HEK293T (cell line): ENCODE results near the gene ZNF316.

Source experiments
- CTCF ChIA-PET: fragments of 350-600 bp; formaldehyde crosslinking; extraction: SDS; loops from one replicate; lab custom pipeline; 2021; ENCODE audit warnings: antibody characterized with exemption, inconsistent platforms; lab: Yijun Ruan, JAX
- POLR2A ChIA-PET: fragments of 350-600 bp; formaldehyde crosslinking; extraction: SDS; loops from one replicate; lab custom pipeline; 2020; ENCODE audit warnings: antibody characterized with exemption, inconsistent platforms; lab: Yijun Ruan, JAX
- DNase-seq: peaks from one replicate; pipeline ENCODE4 v3.0.0; 2012; ENCODE audit warnings: mixed read lengths; ENCODE audit errors: extremely low spot score
- BHLHE40 ChIP-seq: fragments of 450-650 bp; IDR thresholded peaks from 2 replicates; pipeline ENCODE4 v1.6.1; 2016; ENCODE audit warnings: mild to moderate bottlenecking, moderate library complexity, borderline replicate concordance
- CTBP1 ChIP-seq: fragments of 450-650 bp; IDR thresholded peaks from 2 replicates; pipeline ENCODE4 v1.6.1; 2016; ENCODE audit warnings: borderline replicate concordance
- ELF4 ChIP-seq: fragments of 450-650 bp; IDR thresholded peaks from 2 replicates; pipeline ENCODE4 v1.6.1; 2017; ENCODE audit warnings: antibody characterized with exemption
- FOXA1 ChIP-seq: fragments of 450-650 bp; IDR thresholded peaks from 2 replicates; pipeline ENCODE4 v1.6.1; 2016; ENCODE audit warnings: mild to moderate bottlenecking
- HDGF ChIP-seq: fragments of 450-650 bp; IDR thresholded peaks from 2 replicates; pipeline ENCODE4 v1.6.1; 2017; ENCODE audit warnings: antibody characterized with exemption, borderline replicate concordance
- NFRKB ChIP-seq: fragments of 450-650 bp; IDR thresholded peaks from 2 replicates; pipeline ENCODE4 v1.6.1; 2016; ENCODE audit warnings: mild to moderate bottlenecking, moderate library complexity
- ZNF384 ChIP-seq: fragments of 450-650 bp; IDR thresholded peaks from 2 replicates; pipeline ENCODE4 v1.6.1; 2016

Gene ZNF316

DNA sequence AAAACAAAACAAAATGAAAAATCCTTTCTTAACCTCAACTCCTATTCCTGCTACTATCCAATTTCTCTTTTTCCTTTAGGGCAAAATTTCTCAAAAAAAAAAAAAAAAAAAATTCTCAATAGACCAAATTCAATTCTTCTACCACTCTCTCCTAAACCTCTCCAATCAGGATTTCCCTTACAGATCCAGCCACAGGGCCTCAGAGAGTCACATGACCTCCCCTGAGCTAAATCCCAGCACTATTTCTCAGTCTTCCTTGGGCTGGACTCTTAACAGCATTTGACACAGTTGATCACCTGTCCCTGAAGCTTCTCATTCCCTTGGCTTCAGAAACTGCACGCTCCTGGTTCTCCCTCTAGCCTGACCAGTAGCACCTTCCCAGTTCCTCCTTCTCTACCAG, 64.7 kb downstream of the ZNF316 start:
- no peak for DNase-seq
- ChIA-PET POLR2A (no interaction called here), CTCF (no interaction called here)
- TF ChIP-seq CTBP1 (no peak), ELF4 (no peak), BHLHE40 (no peak), HDGF (no peak), ZNF384 (no peak), NFRKB (no peak), FOXA1 (no peak)
